GM23338 (cell line): Measurements from ENCODE around the gene CGA. TPM values are rescaled to one million over a fixed set of nuclear protein-coding genes. Genes with fewer than 3 reads are reported as not detected.

Experiments used
- ATAC-seq: fragments of 200-7000 bp; cut with Tn5 transposase; 3 replicates; pipeline ENCODE4 v1.9.1; 2020
- DNase-seq: peaks from one replicate; pipeline ENCODE4 v3.0.0-alpha.2; 2015; ENCODE audit warnings: low spot score
- H2AFZ ChIP-seq: fragments of 200-600 bp; sonication (generic); 2 replicates; pipeline ENCODE4 v1.8.0; 2016; ENCODE audit warnings: antibody characterized with exemption, mild to moderate bottlenecking, moderate library complexity
- H3F3A ChIP-seq: fragments of 200-600 bp; sonication (generic); replicated peaks from 2 replicates; pipeline ENCODE4 v1.8.0; 2017; ENCODE audit warnings: antibody characterized with exemption, mixed run types, low read depth
- H3K27ac ChIP-seq: fragments of 200-600 bp; sonication (generic); 2 replicates; pipeline ENCODE4 v1.6.1; 2016; ENCODE audit warnings: low read depth
- H3K27me3 ChIP-seq: fragments of 200-600 bp; sonication (generic); 2 replicates; pipeline ENCODE4 v1.8.0; 2016; ENCODE audit warnings: mild to moderate bottlenecking, mixed run types, moderate library complexity; ENCODE audit not compliant: insufficient read depth
- H3K36me3 ChIP-seq: fragments of 200-600 bp; sonication (generic); 2 replicates; pipeline ENCODE4 v1.8.0; 2016; ENCODE audit warnings: mild to moderate bottlenecking; ENCODE audit not compliant: insufficient read depth
- H3K4me1 ChIP-seq: fragments of 200-600 bp; sonication (generic); 2 replicates; pipeline ENCODE4 v1.8.0; 2016; ENCODE audit warnings: mild to moderate bottlenecking, moderate library complexity; ENCODE audit not compliant: insufficient read depth
- H3K4me2 ChIP-seq: fragments of 200-600 bp; sonication (generic); 2 replicates; pipeline ENCODE4 v1.7.1; 2017; ENCODE audit warnings: mixed run types
- H3K4me3 ChIP-seq: fragments of 200-600 bp; sonication (generic); 2 replicates; pipeline ENCODE4 v1.6.1; 2016; ENCODE audit warnings: mixed run types
- H3K79me2 ChIP-seq: fragments of 200-600 bp; sonication (generic); replicated peaks from 2 replicates; pipeline ENCODE4 v1.8.0; 2017; ENCODE audit warnings: mild to moderate bottlenecking; ENCODE audit not compliant: insufficient read depth
- H3K9me2 ChIP-seq: fragments of 200-600 bp; sonication (generic); 2 replicates; pipeline ENCODE4 v1.8.0; 2017; ENCODE audit not compliant: insufficient read depth
- H4K20me1 ChIP-seq: fragments of 200-600 bp; sonication (generic); replicated peaks from 2 replicates; pipeline ENCODE4 v1.8.0; 2017; ENCODE audit warnings: mild to moderate bottlenecking; ENCODE audit not compliant: insufficient read depth
- H3K27ac Mint-ChIP-seq: 2 replicates; pipeline ENCODE4 v1.8.0; 2020; ENCODE audit warnings: inconsistent platforms, mild to moderate bottlenecking, moderate library complexity, mixed read lengths
- H3K27me3 Mint-ChIP-seq: 3 replicates; pipeline ENCODE4 v1.8.0; 2022; ENCODE audit warnings: low read depth, mild to moderate bottlenecking, moderate library complexity, mixed read lengths, inconsistent platforms; ENCODE audit not compliant: insufficient read depth, poor library complexity
- H3K36me3 Mint-ChIP-seq: 3 replicates; pipeline ENCODE4 v1.8.0; 2021; ENCODE audit warnings: low read depth, mild to moderate bottlenecking, inconsistent platforms, moderate library complexity, mixed read lengths
- H3K4me1 Mint-ChIP-seq: 3 replicates; pipeline ENCODE4 v1.8.0; 2020; ENCODE audit warnings: mild to moderate bottlenecking, inconsistent platforms, mixed read lengths
- H3K4me3 Mint-ChIP-seq: 3 replicates; pipeline ENCODE4 v1.8.0; 2021; ENCODE audit warnings: moderate library complexity, mild to moderate bottlenecking, inconsistent platforms, mixed read lengths
- H3K9me3 Mint-ChIP-seq: 3 replicates; pipeline ENCODE4 v1.8.0; 2020; ENCODE audit warnings: moderate library complexity, mild to moderate bottlenecking, inconsistent platforms, mixed read lengths
- CREB1 ChIP-seq: fragments of 250-450 bp; sonication (Bioruptor Pico); IDR thresholded peaks from 2 replicates; pipeline ENCODE4 v1.5.0; 2020; ENCODE audit warnings: low read depth, mild to moderate bottlenecking, moderate library complexity
- EZH2 ChIP-seq: fragments of 200-600 bp; sonication (generic); IDR thresholded peaks from one replicate; pipeline ENCODE4 v1.8.0; 2017; ENCODE audit warnings: antibody characterized with exemption, mild to moderate bottlenecking, low read depth; ENCODE audit not compliant: unreplicated experiment
- EZH2phosphoT487 ChIP-seq: fragments of 200-600 bp; sonication (generic); IDR thresholded peaks from one replicate; pipeline ENCODE4 v1.8.1; 2018; ENCODE audit warnings: antibody characterized with exemption; ENCODE audit not compliant: unreplicated experiment
- JUNB ChIP-seq: IDR thresholded peaks from one replicate; pipeline ENCODE4 v1.6.1; 2016; ENCODE audit warnings: antibody characterized with exemption; ENCODE audit not compliant: unreplicated experiment
- NANOG ChIP-seq: IDR thresholded peaks from 2 replicates; pipeline ENCODE4 v1.6.1; 2016; ENCODE audit warnings: antibody characterized with exemption, borderline replicate concordance
- STAT1 ChIP-seq: IDR thresholded peaks from one replicate; pipeline ENCODE4 v1.6.1; 2016; ENCODE audit warnings: antibody characterized with exemption; ENCODE audit not compliant: unreplicated experiment
- ZNF331 ChIP-seq: fragments of 250-450 bp; sonication (Bioruptor Pico); IDR thresholded peaks from 2 replicates; pipeline ENCODE4 v1.5.0; 2020; ENCODE audit warnings: low read depth, mild to moderate bottlenecking, moderate library complexity
- polyA plus RNA-seq: library from polyadenylated mRNA; unstranded; fragments of >200 nt; fragmentation: Nextera tagmentation; extraction: Ambion mirVana; gene quantifications from 2 replicates; pipeline ENCODE4 v1.2.1, GENCODE V29; 2016
- total RNA-seq: library from RNA; depleted of rRNA; stranded (reverse); fragments of >200 nt; shearing (Covaris generic); gene quantifications from 2 replicates; pipeline ENCODE4 v1.2.3, GENCODE V29; 2014
- TF ChIP-seq, protein P1 (sequence below): fragments of 250-450 bp; sonication (Bioruptor Pico); IDR thresholded peaks from 2 replicates; pipeline ENCODE4 v1.5.0; 2020; ENCODE audit warnings: mild to moderate bottlenecking, moderate library complexity
- TF ChIP-seq, protein P2 (sequence below): IDR thresholded peaks from 2 replicates; pipeline ENCODE4 v1.6.1; 2016; ENCODE audit warnings: antibody characterized with exemption
- TF ChIP-seq, protein P3 (sequence below): IDR thresholded peaks from one replicate; pipeline ENCODE4 v1.6.1; 2018; ENCODE audit warnings: antibody characterized with exemption; ENCODE audit not compliant: unreplicated experiment
- TF ChIP-seq, protein P4 (sequence below), 2 experiments: fragments of 200-600 bp in 1 of 2; sonication (generic) in 1 of 2; conservative IDR thresholded peaks; 2 replicates each; pipeline versions ENCODE4 v1.5.1 to v1.6.1; 2016 to 2017; ENCODE audit warnings: antibody characterized with exemption in 2 of 2, low read depth in 2 of 2, mild to moderate bottlenecking in 2 of 2, moderate library complexity in 1 of 2

Gene CGA
- total and polyA plus RNA-seq, 2 experiments from 2014 or later = not detected

DNA sequence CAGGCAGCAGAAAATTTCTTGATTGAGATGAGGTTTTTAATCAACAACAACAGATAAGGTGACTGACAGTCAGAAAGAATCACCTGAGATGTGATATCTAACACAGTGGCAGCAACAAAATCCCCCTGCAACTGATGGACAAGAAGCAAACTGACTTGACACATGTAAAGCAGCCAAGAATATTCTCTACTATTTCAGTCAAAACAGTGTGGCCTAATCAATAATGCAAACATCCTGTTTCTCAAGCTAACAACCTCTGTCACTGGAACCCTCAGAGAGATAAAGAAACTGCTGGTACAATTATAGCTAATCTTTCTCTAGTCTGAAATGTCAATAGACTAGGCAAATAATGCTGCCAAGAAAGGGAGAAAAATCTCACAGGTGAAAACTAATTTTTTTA lies 4.6 kb upstream of the CGA start (continued):
- TF ChIP-seq, protein P1, sequence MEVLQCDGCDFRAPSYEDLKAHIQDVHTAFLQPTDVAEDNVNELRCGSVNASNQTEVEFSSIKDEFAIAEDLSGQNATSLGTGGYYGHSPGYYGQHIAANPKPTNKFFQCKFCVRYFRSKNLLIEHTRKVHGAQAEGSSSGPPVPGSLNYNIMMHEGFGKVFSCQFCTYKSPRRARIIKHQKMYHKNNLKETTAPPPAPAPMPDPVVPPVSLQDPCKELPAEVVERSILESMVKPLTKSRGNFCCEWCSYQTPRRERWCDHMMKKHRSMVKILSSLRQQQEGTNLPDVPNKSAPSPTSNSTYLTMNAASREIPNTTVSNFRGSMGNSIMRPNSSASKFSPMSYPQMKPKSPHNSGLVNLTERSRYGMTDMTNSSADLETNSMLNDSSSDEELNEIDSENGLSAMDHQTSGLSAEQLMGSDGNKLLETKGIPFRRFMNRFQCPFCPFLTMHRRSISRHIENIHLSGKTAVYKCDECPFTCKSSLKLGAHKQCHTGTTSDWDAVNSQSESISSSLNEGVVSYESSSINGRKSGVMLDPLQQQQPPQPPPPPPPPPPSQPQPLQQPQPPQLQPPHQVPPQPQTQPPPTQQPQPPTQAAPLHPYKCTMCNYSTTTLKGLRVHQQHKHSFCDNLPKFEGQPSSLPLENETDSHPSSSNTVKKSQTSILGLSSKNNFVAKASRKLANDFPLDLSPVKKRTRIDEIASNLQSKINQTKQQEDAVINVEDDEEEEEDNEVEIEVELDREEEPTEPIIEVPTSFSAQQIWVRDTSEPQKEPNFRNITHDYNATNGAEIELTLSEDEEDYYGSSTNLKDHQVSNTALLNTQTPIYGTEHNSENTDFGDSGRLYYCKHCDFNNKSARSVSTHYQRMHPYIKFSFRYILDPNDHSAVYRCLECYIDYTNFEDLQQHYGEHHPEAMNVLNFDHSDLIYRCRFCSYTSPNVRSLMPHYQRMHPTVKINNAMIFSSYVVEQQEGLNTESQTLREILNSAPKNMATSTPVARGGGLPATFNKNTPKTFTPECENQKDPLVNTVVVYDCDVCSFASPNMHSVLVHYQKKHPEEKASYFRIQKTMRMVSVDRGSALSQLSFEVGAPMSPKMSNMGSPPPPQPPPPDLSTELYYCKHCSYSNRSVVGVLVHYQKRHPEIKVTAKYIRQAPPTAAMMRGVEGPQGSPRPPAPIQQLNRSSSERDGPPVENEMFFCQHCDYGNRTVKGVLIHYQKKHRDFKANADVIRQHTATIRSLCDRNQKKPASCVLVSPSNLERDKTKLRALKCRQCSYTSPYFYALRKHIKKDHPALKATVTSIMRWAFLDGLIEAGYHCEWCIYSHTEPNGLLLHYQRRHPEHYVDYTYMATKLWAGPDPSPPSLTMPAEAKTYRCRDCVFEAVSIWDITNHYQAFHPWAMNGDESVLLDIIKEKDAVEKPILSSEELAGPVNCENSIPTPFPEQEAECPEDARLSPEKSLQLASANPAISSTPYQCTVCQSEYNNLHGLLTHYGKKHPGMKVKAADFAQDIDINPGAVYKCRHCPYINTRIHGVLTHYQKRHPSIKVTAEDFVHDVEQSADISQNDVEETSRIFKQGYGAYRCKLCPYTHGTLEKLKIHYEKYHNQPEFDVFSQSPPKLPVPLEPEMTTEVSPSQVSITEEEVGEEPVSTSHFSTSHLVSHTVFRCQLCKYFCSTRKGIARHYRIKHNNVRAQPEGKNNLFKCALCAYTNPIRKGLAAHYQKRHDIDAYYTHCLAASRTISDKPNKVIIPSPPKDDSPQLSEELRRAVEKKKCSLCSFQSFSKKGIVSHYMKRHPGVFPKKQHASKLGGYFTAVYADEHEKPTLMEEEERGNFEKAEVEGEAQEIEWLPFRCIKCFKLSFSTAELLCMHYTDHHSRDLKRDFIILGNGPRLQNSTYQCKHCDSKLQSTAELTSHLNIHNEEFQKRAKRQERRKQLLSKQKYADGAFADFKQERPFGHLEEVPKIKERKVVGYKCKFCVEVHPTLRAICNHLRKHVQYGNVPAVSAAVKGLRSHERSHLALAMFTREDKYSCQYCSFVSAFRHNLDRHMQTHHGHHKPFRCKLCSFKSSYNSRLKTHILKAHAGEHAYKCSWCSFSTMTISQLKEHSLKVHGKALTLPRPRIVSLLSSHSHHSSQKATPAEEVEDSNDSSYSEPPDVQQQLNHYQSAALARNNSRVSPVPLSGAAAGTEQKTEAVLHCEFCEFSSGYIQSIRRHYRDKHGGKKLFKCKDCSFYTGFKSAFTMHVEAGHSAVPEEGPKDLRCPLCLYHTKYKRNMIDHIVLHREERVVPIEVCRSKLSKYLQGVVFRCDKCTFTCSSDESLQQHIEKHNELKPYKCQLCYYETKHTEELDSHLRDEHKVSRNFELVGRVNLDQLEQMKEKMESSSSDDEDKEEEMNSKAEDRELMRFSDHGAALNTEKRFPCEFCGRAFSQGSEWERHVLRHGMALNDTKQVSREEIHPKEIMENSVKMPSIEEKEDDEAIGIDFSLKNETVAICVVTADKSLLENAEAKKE (CRISPR knock-in tag) = no peak
- TF ChIP-seq, protein P2, sequence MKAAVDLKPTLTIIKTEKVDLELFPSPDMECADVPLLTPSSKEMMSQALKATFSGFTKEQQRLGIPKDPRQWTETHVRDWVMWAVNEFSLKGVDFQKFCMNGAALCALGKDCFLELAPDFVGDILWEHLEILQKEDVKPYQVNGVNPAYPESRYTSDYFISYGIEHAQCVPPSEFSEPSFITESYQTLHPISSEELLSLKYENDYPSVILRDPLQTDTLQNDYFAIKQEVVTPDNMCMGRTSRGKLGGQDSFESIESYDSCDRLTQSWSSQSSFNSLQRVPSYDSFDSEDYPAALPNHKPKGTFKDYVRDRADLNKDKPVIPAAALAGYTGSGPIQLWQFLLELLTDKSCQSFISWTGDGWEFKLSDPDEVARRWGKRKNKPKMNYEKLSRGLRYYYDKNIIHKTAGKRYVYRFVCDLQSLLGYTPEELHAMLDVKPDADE = no peak
- TF ChIP-seq ZNF331 (CRISPR knock-in tag) (no peak), CREB1 (CRISPR knock-in tag) (no peak)

DNA sequence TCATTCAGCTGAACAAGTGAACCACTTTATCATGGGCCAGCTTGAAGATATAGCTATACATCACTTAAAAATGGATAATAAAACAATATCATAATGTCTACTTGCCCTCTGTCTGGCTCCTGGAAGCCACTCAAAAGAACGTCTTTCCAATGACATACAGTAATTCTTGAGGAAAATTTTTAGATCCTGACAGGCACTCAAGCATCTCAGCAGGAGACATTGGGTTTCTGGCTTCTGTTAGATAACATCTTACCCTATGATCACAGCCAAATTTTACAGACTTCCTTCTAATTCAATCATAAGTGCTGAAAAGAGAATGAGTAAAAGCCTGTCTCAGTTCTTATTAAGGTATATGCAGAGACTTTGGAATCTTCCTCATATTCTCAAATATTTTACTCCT lies 330 bp downstream of the CGA start:
- no peak overlapping the region for H3K27ac ChIP-seq
- no peaks in the 10 kb centered on the region for H3K9me3 Mint-ChIP-seq
- DNase-seq = no peak
- H3K27ac Mint-ChIP-seq = no peak overlapping the region
- H3K4me3 Mint-ChIP-seq = no peak overlapping the region
- peaks cover 7% of the 10 kb centered on the region; the same call in 2 of the 3 replicates for H3K4me1 Mint-ChIP-seq
- H3K27me3 ChIP-seq = no peaks in the 10 kb centered on the region
- H3K4me3 ChIP-seq = no peak overlapping the region
- H3K4me1 ChIP-seq = peaks cover 5% of the 10 kb centered on the region; the same call in 1 of the 2 replicates
- H3F3A ChIP-seq = no peaks in the 10 kb centered on the region
- no peaks in the 10 kb centered on the region for H3K36me3 Mint-ChIP-seq
- no peak overlapping the region for H3K4me2 ChIP-seq
- no peaks in the 10 kb centered on the region for H4K20me1 ChIP-seq
- H3K79me2 ChIP-seq = no peaks in the 10 kb centered on the region
- no peak for ATAC-seq
- H3K27me3 Mint-ChIP-seq = no peaks in the 10 kb centered on the region
- no peaks in the 10 kb centered on the region for H3K36me3 ChIP-seq
- no peaks in the 10 kb centered on the region for H3K9me2 ChIP-seq
- no peak overlapping the region for H2AFZ ChIP-seq
- TF ChIP-seq EZH2 (no peak), STAT1 (no peak), EZH2phosphoT487 (no peak), NANOG (no peak), JUNB (no peak)
- TF ChIP-seq, protein P3, sequence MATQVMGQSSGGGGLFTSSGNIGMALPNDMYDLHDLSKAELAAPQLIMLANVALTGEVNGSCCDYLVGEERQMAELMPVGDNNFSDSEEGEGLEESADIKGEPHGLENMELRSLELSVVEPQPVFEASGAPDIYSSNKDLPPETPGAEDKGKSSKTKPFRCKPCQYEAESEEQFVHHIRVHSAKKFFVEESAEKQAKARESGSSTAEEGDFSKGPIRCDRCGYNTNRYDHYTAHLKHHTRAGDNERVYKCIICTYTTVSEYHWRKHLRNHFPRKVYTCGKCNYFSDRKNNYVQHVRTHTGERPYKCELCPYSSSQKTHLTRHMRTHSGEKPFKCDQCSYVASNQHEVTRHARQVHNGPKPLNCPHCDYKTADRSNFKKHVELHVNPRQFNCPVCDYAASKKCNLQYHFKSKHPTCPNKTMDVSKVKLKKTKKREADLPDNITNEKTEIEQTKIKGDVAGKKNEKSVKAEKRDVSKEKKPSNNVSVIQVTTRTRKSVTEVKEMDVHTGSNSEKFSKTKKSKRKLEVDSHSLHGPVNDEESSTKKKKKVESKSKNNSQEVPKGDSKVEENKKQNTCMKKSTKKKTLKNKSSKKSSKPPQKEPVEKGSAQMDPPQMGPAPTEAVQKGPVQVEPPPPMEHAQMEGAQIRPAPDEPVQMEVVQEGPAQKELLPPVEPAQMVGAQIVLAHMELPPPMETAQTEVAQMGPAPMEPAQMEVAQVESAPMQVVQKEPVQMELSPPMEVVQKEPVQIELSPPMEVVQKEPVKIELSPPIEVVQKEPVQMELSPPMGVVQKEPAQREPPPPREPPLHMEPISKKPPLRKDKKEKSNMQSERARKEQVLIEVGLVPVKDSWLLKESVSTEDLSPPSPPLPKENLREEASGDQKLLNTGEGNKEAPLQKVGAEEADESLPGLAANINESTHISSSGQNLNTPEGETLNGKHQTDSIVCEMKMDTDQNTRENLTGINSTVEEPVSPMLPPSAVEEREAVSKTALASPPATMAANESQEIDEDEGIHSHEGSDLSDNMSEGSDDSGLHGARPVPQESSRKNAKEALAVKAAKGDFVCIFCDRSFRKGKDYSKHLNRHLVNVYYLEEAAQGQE = no peak
- TF ChIP-seq, protein P2 = no peak
- TF ChIP-seq, protein P4, sequence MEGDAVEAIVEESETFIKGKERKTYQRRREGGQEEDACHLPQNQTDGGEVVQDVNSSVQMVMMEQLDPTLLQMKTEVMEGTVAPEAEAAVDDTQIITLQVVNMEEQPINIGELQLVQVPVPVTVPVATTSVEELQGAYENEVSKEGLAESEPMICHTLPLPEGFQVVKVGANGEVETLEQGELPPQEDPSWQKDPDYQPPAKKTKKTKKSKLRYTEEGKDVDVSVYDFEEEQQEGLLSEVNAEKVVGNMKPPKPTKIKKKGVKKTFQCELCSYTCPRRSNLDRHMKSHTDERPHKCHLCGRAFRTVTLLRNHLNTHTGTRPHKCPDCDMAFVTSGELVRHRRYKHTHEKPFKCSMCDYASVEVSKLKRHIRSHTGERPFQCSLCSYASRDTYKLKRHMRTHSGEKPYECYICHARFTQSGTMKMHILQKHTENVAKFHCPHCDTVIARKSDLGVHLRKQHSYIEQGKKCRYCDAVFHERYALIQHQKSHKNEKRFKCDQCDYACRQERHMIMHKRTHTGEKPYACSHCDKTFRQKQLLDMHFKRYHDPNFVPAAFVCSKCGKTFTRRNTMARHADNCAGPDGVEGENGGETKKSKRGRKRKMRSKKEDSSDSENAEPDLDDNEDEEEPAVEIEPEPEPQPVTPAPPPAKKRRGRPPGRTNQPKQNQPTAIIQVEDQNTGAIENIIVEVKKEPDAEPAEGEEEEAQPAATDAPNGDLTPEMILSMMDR (conservative IDR thresholded peaks at IDR 0.05; ENCODE audit: low read depth in 2 of 2) = no peak
